Karpas-422 (cell line): ENCODE measurements around the gene MRPL54. TPM values are rescaled to one million over a fixed set of nuclear protein-coding genes. Genes with fewer than 3 reads are reported as not detected.

ENCODE experiments used
- DNase-seq: peaks from one replicate; pipeline ENCODE4 v3.0.0-alpha.2; 2015
- H2AFZ ChIP-seq: fragments of 200-600 bp; sonication (generic); 2 replicates; pipeline ENCODE4 v1.6.1; 2014; ENCODE audit warnings: antibody characterized with exemption, low read length, mixed read lengths
- H3K27ac ChIP-seq: fragments of 200-600 bp; sonication (generic); 2 replicates; pipeline ENCODE4 v1.5.1; 2014; ENCODE audit warnings: mild to moderate bottlenecking, low read length, moderate library complexity
- H3K27me3 ChIP-seq: fragments of 200-600 bp; sonication (generic); 2 replicates; pipeline ENCODE4 v1.6.1; 2014; ENCODE audit warnings: low read length, mixed read lengths
- H3K36me3 ChIP-seq: fragments of 200-600 bp; sonication (generic); 2 replicates; pipeline ENCODE4 v1.6.1; 2014; ENCODE audit warnings: low read length, mixed read lengths; ENCODE audit not compliant: insufficient read depth
- H3K4me1 ChIP-seq: fragments of 200-600 bp; sonication (generic); 2 replicates; pipeline ENCODE4 v1.6.1; 2014; ENCODE audit warnings: mild to moderate bottlenecking, low read length, mixed read lengths
- H3K4me2 ChIP-seq: fragments of 200-600 bp; sonication (generic); 2 replicates; pipeline ENCODE4 v1.6.1; 2014; ENCODE audit warnings: low read length, low read depth, mild to moderate bottlenecking; ENCODE audit not compliant: poor library complexity, severe bottlenecking
- H3K4me3 ChIP-seq: fragments of 200-600 bp; sonication (generic); 2 replicates; pipeline ENCODE4 v1.5.1; 2014; ENCODE audit warnings: mild to moderate bottlenecking, antibody characterized with exemption, low read length, mixed read lengths
- H3K79me2 ChIP-seq: fragments of 200-600 bp; sonication (generic); 2 replicates; pipeline ENCODE4 v1.6.1; 2014; ENCODE audit warnings: mild to moderate bottlenecking, low read length, mixed read lengths
- H3K9ac ChIP-seq: fragments of 200-600 bp; sonication (generic); 2 replicates; pipeline ENCODE4 v1.6.0; 2014; ENCODE audit warnings: low read length
- H3K9me2 ChIP-seq: fragments of 200-600 bp; sonication (generic), shearing (Covaris generic); replicated peaks from 2 replicates; pipeline ENCODE4 v1.6.0; 2014; ENCODE audit warnings: mild to moderate bottlenecking, low read length, moderate library complexity; ENCODE audit not compliant: insufficient read depth
- H3K9me3 ChIP-seq: fragments of 300-700, 200-600 bp; sonication (generic); 2 replicates; pipeline ENCODE4 v1.6.1; 2014; ENCODE audit warnings: low read length, mixed read lengths
- H4K20me1 ChIP-seq: fragments of 200-600 bp; sonication (generic); 2 replicates; pipeline ENCODE4 v1.6.1; 2014; ENCODE audit warnings: mild to moderate bottlenecking, antibody characterized with exemption, low read length, low read depth; ENCODE audit not compliant: insufficient read depth
- total RNA-seq: library from RNA; depleted of rRNA; stranded (reverse); fragments of >200 nt; shearing (Covaris generic); gene quantifications from 2 replicates; pipeline ENCODE4 v1.2.3, GENCODE V29; 2014; ENCODE audit warnings: low replicate concordance

The MRPL54 gene
- total RNA-seq, 1 experiment from 2014 or later: 44.2 TPM

GRCh38 chr19:3803986-3804385, 41.5 kb downstream of the MRPL54 start:
- H3K9me2 ChIP-seq: no peaks in the 10 kb centered on the region
- H3K9me3 ChIP-seq: no peaks in the 10 kb centered on the region
- H3K9ac ChIP-seq: no peak overlapping the region
- H2AFZ ChIP-seq: no peak overlapping the region
- H3K4me2 ChIP-seq: no peak overlapping the region
- no peaks in the 10 kb centered on the region for H3K79me2 ChIP-seq
- H3K4me1 ChIP-seq: no peaks in the 10 kb centered on the region
- H3K36me3 ChIP-seq: no peaks in the 10 kb centered on the region
- H3K27me3 ChIP-seq: no peaks in the 10 kb centered on the region
- H4K20me1 ChIP-seq: peaks cover 24% of the 10 kb centered on the region; the same call in 1 of the 2 replicates
- H3K4me3 ChIP-seq: no peak overlapping the region
- H3K27ac ChIP-seq: no peak overlapping the region
- DNase-seq: no peak

- Histone ChIP-seq H3K9me3 (no peaks in the 10 kb centered on the region), H2AFZ (no peak overlapping the region), H3K4me3 (no peak overlapping the region), H3K27ac (no peak overlapping the region), H3K27me3 (no peaks in the 10 kb centered on the region), H4K20me1 (peaks cover 28% of the 10 kb centered on the region; the same call in 1 of the 2 replicates), H3K9me2 (no peaks in the 10 kb centered on the region), H3K4me2 (no peak overlapping the region), H3K9ac (no peak overlapping the region), H3K4me1 (no peaks in the 10 kb centered on the region), H3K79me2 (no peaks in the 10 kb centered on the region), H3K36me3 (no peaks in the 10 kb centered on the region)
- no peak for DNase-seq
Measured at GRCh38 chr19:3804429-3804828, 41.9 kb downstream of the MRPL54 start.

- H4K20me1 ChIP-seq: peaks cover 37% of the 10 kb centered on the region; the same call in 1 of the 2 replicates
- no peaks in the 10 kb centered on the region for H3K9me3 ChIP-seq
- H3K4me3 ChIP-seq: no peak overlapping the region
- no peaks in the 10 kb centered on the region for H3K27me3 ChIP-seq
- H3K9ac ChIP-seq: no peak overlapping the region
- no peak overlapping the region for H3K27ac ChIP-seq
- no peak overlapping the region for H2AFZ ChIP-seq
- DNase-seq: no peak
- no peaks in the 10 kb centered on the region for H3K79me2 ChIP-seq
- no peaks in the 10 kb centered on the region for H3K9me2 ChIP-seq
- no peaks in the 10 kb centered on the region for H3K36me3 ChIP-seq
- H3K4me1 ChIP-seq: peaks cover 11% of the 10 kb centered on the region
- H3K4me2 ChIP-seq: no peak overlapping the region
Measured at GRCh38 chr19:3805859-3806258, 43.4 kb downstream of the MRPL54 start.

- no peak overlapping the region for H3K4me3 ChIP-seq
Measured at GRCh38 chr19:3807131-3807480, 44.6 kb downstream of the MRPL54 start.

GRCh38 chr19:3807574-3808354, 45.3 kb downstream of the MRPL54 start:
- peaks cover 16% of the 10 kb centered on the region for H3K4me1 ChIP-seq
- H3K9me2 ChIP-seq: no peaks in the 10 kb centered on the region

More at GRCh38 chr19:3807131-3807480, 44.6 kb downstream of the MRPL54 start:
- Histone ChIP-seq H3K36me3 (no peaks in the 10 kb centered on the region), H3K27me3 (no peaks in the 10 kb centered on the region), H3K9ac (no peak overlapping the region), H4K20me1 (peaks cover 41% of the 10 kb centered on the region; the same call in 1 of the 2 replicates), H3K79me2 (no peaks in the 10 kb centered on the region), H3K9me3 (no peaks in the 10 kb centered on the region), H3K27ac (no peak overlapping the region), H2AFZ (no peak overlapping the region), H3K9me2 (no peaks in the 10 kb centered on the region), H3K4me1 (peaks cover 16% of the 10 kb centered on the region), H3K4me2 (no peak overlapping the region)
- DNase-seq: no peak

GRCh38 chr19:3808420-3809143, 46.1 kb downstream of the MRPL54 start:
- H3K4me1 ChIP-seq: peaks cover 16% of the 10 kb centered on the region
- no peaks in the 10 kb centered on the region for H3K36me3 ChIP-seq
- no peak overlapping the region for H3K4me3 ChIP-seq
- no peak overlapping the region for H2AFZ ChIP-seq
- H3K9me2 ChIP-seq: no peaks in the 10 kb centered on the region
- H3K27ac ChIP-seq: no peak overlapping the region
- no peak overlapping the region for H3K4me2 ChIP-seq
- peaks cover 49% of the 10 kb centered on the region; the same call in 1 of the 2 replicates for H4K20me1 ChIP-seq
- no peak for DNase-seq
- H3K9me3 ChIP-seq: no peaks in the 10 kb centered on the region
- H3K9ac ChIP-seq: no peak overlapping the region
- no peaks in the 10 kb centered on the region for H3K79me2 ChIP-seq
- H3K27me3 ChIP-seq: no peaks in the 10 kb centered on the region

More at GRCh38 chr19:3807574-3808354, 45.3 kb downstream of the MRPL54 start:
- Histone ChIP-seq H3K4me2 (no peak overlapping the region), H3K4me3 (no peak overlapping the region), H3K27me3 (no peaks in the 10 kb centered on the region), H2AFZ (no peak overlapping the region), H3K27ac (no peak overlapping the region), H3K36me3 (no peaks in the 10 kb centered on the region), H3K79me2 (no peaks in the 10 kb centered on the region), H3K9ac (no peak overlapping the region), H3K9me3 (no peaks in the 10 kb centered on the region), H4K20me1 (peaks cover 45% of the 10 kb centered on the region; the same call in 1 of the 2 replicates)
- no peak for DNase-seq

GRCh38 chr19:3809881-3810707, 47.6 kb downstream of the MRPL54 start:
- Histone ChIP-seq H3K4me2 (peak overlapping the region; percentile 55), H2AFZ (no peak overlapping the region), H3K27me3 (no peaks in the 10 kb centered on the region), H3K36me3 (no peaks in the 10 kb centered on the region), H4K20me1 (peaks cover 61% of the 10 kb centered on the region; the same call in 1 of the 2 replicates), H3K79me2 (no peaks in the 10 kb centered on the region), H3K9me2 (no peaks in the 10 kb centered on the region), H3K9me3 (no peaks in the 10 kb centered on the region), H3K27ac (no peak overlapping the region), H3K4me1 (peaks cover 16% of the 10 kb centered on the region), H3K9ac (no peak overlapping the region), H3K4me3 (peak overlapping the region; percentile 32; the same call in 1 of the 2 replicates)
- DNase-seq: peak; percentile 93
